Upper lobe of right lung (tissue), 1 donor: Measurements from ENCODE around the gene IL17D. TPM values are rescaled to one million over a fixed set of nuclear protein-coding genes. Genes with fewer than 3 reads are reported as not detected.
A peak's percentile ranks its signal among the peaks of the same experiment; 100 is the strongest.

Experiments used
- ATAC-seq: fragments of 200-7000 bp; cut with Tn5 transposase; one replicate; pipeline ENCODE4 v1.9.1; 2020; ENCODE audit warnings: mild to moderate bottlenecking, moderate library complexity
- DNase-seq: peaks from one replicate; pipeline ENCODE4 v3.0.0-alpha.2; 2020
- H3K27ac ChIP-seq: fragments of 200-600 bp; one replicate; pipeline ENCODE4 v1.8.0; 2022
- H3K27me3 ChIP-seq: fragments of 200-600 bp; one replicate; pipeline ENCODE4 v1.8.0; 2022; ENCODE audit warnings: mild to moderate bottlenecking
- H3K36me3 ChIP-seq: fragments of 200-600 bp; one replicate; pipeline ENCODE4 v1.8.0; 2022
- H3K4me1 ChIP-seq: fragments of 200-600 bp; one replicate; pipeline ENCODE4 v1.8.0; 2022
- H3K4me3 ChIP-seq: fragments of 200-600 bp; one replicate; pipeline ENCODE4 v1.8.0; 2022; ENCODE audit warnings: mild to moderate bottlenecking
- H3K9me3 ChIP-seq: fragments of 200-600 bp; one replicate; pipeline ENCODE4 v1.8.0; 2022
- intact Hi-C: fragments of 100-400 bp; cut with DNase I; formaldehyde crosslinking; loops from one replicate; pipeline ENCODE4 v1.11.0; 2022
- long read RNA-seq: library from polyadenylated mRNA; unstranded; transcript quantifications from one replicate; pipeline ENCODE4 v2.0.0, GENCODE V29; 2021
- total RNA-seq: library from RNA; stranded (reverse); fragmentation: NEBNext Ultra II Directional; extraction: Animal tissue kit (Norgen Biotek cat#: 25700); gene quantifications from one replicate; pipeline ENCODE4 v1.2.1, GENCODE V29; 2021
- TF ChIP-seq, protein P1 (sequence below): fragments of 200-600 bp; IDR thresholded peaks from one replicate; pipeline ENCODE4 v1.8.0; 2022; ENCODE audit warnings: antibody characterized with exemption
- donor health status: DM: no; HTN: yes; CAD: no; lungs with severe emphysema.

The IL17D gene
- total RNA-seq, result 3.8 TPM
- long read RNA-seq, partial matches to known transcripts, result 7 of 12 reads
- long read RNA-seq, other reads (novel, unspliced or antisense), result 5 of 12 reads

GRCh38 chr13:20702915-20703779 is at the start of gene IL17D:
TSS of gene IL17D (plus strand) at chr13:20703699. CDS start at chr13:20704002, 303 bp downstream.
- peaks cover 11% of the 10 kb centered on the region for H3K4me1 ChIP-seq
- DNase-seq (peak; percentile 72), ATAC-seq (peak; percentile 18)
- no peaks in the 10 kb centered on the region for H3K27me3 ChIP-seq
- TF ChIP-seq, protein P1, sequence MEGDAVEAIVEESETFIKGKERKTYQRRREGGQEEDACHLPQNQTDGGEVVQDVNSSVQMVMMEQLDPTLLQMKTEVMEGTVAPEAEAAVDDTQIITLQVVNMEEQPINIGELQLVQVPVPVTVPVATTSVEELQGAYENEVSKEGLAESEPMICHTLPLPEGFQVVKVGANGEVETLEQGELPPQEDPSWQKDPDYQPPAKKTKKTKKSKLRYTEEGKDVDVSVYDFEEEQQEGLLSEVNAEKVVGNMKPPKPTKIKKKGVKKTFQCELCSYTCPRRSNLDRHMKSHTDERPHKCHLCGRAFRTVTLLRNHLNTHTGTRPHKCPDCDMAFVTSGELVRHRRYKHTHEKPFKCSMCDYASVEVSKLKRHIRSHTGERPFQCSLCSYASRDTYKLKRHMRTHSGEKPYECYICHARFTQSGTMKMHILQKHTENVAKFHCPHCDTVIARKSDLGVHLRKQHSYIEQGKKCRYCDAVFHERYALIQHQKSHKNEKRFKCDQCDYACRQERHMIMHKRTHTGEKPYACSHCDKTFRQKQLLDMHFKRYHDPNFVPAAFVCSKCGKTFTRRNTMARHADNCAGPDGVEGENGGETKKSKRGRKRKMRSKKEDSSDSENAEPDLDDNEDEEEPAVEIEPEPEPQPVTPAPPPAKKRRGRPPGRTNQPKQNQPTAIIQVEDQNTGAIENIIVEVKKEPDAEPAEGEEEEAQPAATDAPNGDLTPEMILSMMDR, result peak; percentile 5
- intact Hi-C loops, result no loop called here
- H3K4me3 ChIP-seq, result peak within 1 kb of the TSS; percentile 58
- H3K36me3 ChIP-seq, result no peaks in the 10 kb centered on the region
- no peaks in the 10 kb centered on the region for H3K9me3 ChIP-seq
- H3K27ac ChIP-seq, result peak within 1 kb of the TSS; percentile 58

- Histone ChIP-seq H3K27ac (no peak overlapping the region), H3K4me1 (no peaks in the 10 kb centered on the region), H3K36me3 (peaks cover under 1% of the 10 kb centered on the region), H3K9me3 (no peaks in the 10 kb centered on the region), H3K4me3 (no peak overlapping the region), H3K27me3 (no peaks in the 10 kb centered on the region)
- TF ChIP-seq, protein P1, result no peak
- ATAC-seq, result no peak
- no peak for DNase-seq
- intact Hi-C loops, result no loop called here
These were observed 49.3 kb upstream of the IL17D start for GRCh38 chr13:20654156-20654555.

GRCh38 chr13:20658451-20659040 is 45.0 kb upstream of the IL17D start:
- DNase-seq, result no peak
- intact Hi-C loops, result no loop called here

DNA sequence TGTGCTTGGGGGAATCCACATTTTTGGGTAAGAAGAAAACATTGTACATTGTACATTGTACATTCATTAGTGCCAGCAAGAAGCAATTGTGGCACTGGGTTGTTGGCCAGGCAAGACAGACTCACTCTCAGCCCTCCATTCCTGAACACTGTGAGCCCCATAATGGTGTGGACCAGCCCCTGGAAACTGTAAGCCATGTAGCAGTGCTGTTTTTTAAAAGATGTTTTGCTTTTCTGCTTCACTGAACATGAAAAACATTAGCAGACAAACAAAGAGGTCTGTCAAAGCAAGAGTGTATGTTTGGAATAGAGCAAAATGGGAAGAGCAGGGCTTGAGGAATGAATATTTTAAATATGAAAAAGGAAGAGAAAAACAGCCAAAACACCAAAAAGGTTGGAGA is 39.1 kb upstream of the IL17D start:
- no peaks in the 10 kb centered on the region for H3K9me3 ChIP-seq
- no peaks in the 10 kb centered on the region for H3K27me3 ChIP-seq
- no peaks in the 10 kb centered on the region for H3K4me1 ChIP-seq
- peaks cover 15% of the 10 kb centered on the region for H3K36me3 ChIP-seq
- DNase-seq (no peak), ATAC-seq (no peak)
- H3K27ac ChIP-seq, result no peak overlapping the region
- TF ChIP-seq, protein P1, result no peak
- no peak overlapping the region for H3K4me3 ChIP-seq
- intact Hi-C loops, result no loop called here

More at GRCh38 chr13:20658451-20659040, 45.0 kb upstream of the IL17D start:
- no peaks in the 10 kb centered on the region for H3K9me3 ChIP-seq
- no peak overlapping the region for H3K27ac ChIP-seq
- H3K36me3 ChIP-seq, result peaks cover 15% of the 10 kb centered on the region
- no peak for ATAC-seq
- TF ChIP-seq, protein P1, result no peak
- no peaks in the 10 kb centered on the region for H3K27me3 ChIP-seq
- no peaks in the 10 kb centered on the region for H3K4me1 ChIP-seq
- no peak overlapping the region for H3K4me3 ChIP-seq

DNA sequence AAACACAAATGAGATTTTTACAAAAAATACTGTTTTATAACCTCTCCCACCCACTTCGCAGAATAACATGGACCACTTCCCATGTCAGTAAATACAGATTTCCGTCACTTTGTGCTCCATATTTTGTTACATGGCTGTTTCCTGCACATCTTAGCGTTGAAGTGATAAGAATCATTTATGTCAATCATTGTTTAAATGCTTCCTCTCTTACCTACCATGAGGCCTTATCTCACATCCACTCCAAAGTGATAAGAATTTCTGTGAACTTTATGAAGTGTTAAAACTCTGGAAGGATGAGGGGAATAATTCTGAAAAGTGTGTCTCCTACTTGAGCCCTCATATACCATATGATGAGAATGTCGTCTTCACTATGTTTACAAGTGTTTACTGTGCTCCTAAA is 36.6 kb upstream of the IL17D start:
- H3K4me3 ChIP-seq, result no peak overlapping the region
- no peaks in the 10 kb centered on the region for H3K4me1 ChIP-seq
- H3K9me3 ChIP-seq, result no peaks in the 10 kb centered on the region
- intact Hi-C loops, result no loop called here
- H3K36me3 ChIP-seq, result peaks cover 13% of the 10 kb centered on the region
- H3K27ac ChIP-seq, result no peak overlapping the region
- no peak for DNase-seq
- TF ChIP-seq, protein P1, result no peak
- no peaks in the 10 kb centered on the region for H3K27me3 ChIP-seq
- ATAC-seq, result no peak
